Uterus (tissue), 2 donors: ENCODE measurements around the gene IL15.
"Not testable (repeated sequence)": the region's sequence is repeated elsewhere in the genome, so short reads cannot be mapped to it uniquely, and the experiment has no call there.

Experiments
- CTCF ChIP-seq, 4 experiments: fragments of 200-600 bp in 2 of 4; fragments of 450-650 bp in 2 of 4; sonication (generic) in 2 of 4; IDR thresholded peaks; one replicate each; pipeline ENCODE4 v1.5.1; 2016 to 2019; ENCODE audit warnings: antibody characterized with exemption in 4 of 4, mild to moderate bottlenecking in 2 of 4, moderate library complexity in 1 of 4
- POLR2A ChIP-seq, 2 donors: fragments of 450-650 bp; IDR thresholded peaks; one replicate each; pipeline ENCODE4 v1.6.1; 2016; ENCODE audit warnings: antibody characterized with exemption in 2 of 2, mild to moderate bottlenecking in 1 of 2, moderate library complexity in 1 of 2

GRCh38 chr4:141691247-141691646 is 54.9 kb downstream of the IL15 start:
- not testable (repeated sequence) for TF ChIP-seq POLR2A, CTCF (IDR thresholded peaks at IDR 0.05)
